Skeletal muscle cell (primary cell): ENCODE measurements around the gene TIMM29.

Experiments used
- DNase-seq: peaks from one replicate; pipeline ENCODE4 v3.0.0-alpha.2; 2010; ENCODE audit warnings: low read depth
- H3K4me3 ChIP-seq: 2 replicates; pipeline ENCODE4 v1.5.1; 2011; ENCODE audit warnings: low read depth, mild to moderate bottlenecking, control low read depth, low read length, moderate library complexity

TIMM29 gene

DNA sequence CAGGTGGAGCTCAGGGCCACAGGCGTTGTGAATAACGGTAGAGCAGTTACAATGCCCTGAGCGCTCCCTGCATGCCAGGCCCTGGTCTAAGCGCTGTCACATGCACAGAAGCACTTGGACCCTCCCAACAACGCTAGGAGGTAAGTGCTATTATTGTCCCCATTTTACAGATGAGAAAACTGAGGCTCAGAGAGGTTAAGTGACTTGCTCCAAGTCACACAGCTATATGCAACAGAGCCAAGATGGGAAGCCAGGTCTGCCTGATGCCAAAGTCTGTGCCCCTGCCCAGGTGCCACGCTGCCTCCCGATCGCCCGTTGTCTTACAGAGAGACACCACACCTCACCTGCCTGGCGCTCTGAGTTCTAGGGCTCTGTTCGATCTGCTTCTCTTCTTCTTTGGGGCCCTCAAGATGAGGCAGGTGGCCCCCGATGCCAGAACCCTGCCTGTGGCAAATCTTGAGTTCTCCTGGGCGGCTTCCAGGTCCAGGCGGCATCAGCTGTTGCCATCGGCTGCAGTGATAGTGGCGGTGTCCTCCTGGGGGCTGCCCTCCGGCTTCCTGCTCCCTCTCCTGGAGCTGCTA is 20.1 kb upstream of the TIMM29 start:
- DNase-seq = no peak

DNA sequence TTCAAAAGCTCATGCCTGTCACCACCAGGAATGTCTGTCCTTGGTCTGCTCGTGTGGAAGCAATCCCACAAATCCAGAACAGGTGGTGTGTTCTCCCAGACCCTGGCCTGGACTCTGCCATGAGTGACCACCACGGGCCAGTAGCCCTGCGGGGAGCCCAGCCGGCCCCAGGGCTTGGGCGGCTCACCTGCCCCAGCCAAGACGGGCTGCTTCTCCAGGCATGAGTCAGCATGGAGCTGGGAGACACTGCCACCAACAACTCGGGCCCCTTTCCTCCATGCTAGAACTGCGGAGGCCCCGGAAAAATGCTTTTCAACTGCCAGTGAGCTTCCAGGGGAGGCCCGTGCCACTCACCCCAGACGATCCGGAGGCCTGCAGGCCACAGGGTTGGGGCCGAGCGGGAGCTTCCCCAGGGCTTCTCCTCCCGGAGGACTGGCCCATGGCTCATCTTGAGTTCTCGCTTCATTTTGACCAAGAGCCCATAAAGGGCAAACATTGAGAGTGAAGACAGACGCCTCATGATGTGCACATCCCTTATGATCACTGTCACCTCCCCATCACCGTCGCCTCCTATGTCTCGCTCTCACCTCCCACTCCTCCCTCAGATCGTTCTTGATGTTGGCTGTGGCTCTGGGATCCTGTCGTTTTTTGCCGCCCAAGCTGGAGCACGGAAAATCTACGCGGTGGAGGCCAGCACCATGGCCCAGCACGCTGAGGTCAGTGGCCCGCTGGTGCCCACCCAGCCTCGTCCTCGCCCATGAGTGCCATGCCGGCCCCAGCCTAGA is 16.8 kb upstream of the TIMM29 start:
- DNase-seq = no peak

More for the DNA sequence above, 20.1 kb upstream of the TIMM29 start:
- H3K4me3 ChIP-seq = no peak overlapping the region

DNA sequence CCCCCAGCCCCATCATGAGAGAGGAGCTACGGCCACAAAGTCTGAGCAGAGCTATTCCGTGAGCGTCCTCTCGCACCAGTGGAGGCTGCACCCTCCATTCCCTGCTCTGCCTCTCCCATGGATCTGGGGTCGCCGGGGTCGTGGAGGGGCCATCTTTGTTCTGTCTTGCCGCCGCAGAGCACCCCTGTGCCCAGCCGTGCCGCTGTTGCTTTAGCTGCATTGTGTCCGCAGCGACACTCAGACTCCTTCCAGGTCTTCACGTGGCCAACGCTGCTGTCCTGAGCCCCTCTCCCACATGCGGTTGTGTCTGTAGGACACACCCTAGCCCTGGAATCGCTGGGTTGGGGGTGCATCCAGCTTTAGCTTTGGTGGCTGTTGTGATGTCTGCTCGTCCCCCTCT is 16.0 kb upstream of the TIMM29 start:
- H3K4me3 ChIP-seq = no peak overlapping the region
- no peak for DNase-seq

More for the DNA sequence above, 16.8 kb upstream of the TIMM29 start:
- H3K4me3 ChIP-seq = no peak overlapping the region

GRCh38 chr19:10913716-10914340 is 14.8 kb upstream of the TIMM29 start:
- no peak overlapping the region for H3K4me3 ChIP-seq

GRCh38 chr19:10915130-10916091 is 13.2 kb upstream of the TIMM29 start:
- peak; percentile 67 for DNase-seq

More at GRCh38 chr19:10913716-10914340, 14.8 kb upstream of the TIMM29 start:
- DNase-seq = no peak

GRCh38 chr19:10916602-10917001 is 12.0 kb upstream of the TIMM29 start:
- no peak for DNase-seq
- no peak overlapping the region for H3K4me3 ChIP-seq

More at GRCh38 chr19:10915130-10916091, 13.2 kb upstream of the TIMM29 start:
- no peak overlapping the region for H3K4me3 ChIP-seq

- no peak overlapping the region for H3K4me3 ChIP-seq
Observed at GRCh38 chr19:10918359-10918758, 10.3 kb upstream of the TIMM29 start.

GRCh38 chr19:10919352-10920287 is 9.0 kb upstream of the TIMM29 start:
- no peak overlapping the region for H3K4me3 ChIP-seq
- no peak for DNase-seq

More at GRCh38 chr19:10918359-10918758, 10.3 kb upstream of the TIMM29 start:
- DNase-seq = no peak

GRCh38 chr19:10920288-10920655 is 8.3 kb upstream of the TIMM29 start:
- no peak overlapping the region for H3K4me3 ChIP-seq
- no peak for DNase-seq

- DNase-seq = no peak
- H3K4me3 ChIP-seq = no peak overlapping the region
Observed at GRCh38 chr19:10920781-10921180, 7.8 kb upstream of the TIMM29 start.

- no peak for DNase-seq
- no peak overlapping the region for H3K4me3 ChIP-seq
Observed at GRCh38 chr19:10921199-10921909, 7.3 kb upstream of the TIMM29 start.

DNA sequence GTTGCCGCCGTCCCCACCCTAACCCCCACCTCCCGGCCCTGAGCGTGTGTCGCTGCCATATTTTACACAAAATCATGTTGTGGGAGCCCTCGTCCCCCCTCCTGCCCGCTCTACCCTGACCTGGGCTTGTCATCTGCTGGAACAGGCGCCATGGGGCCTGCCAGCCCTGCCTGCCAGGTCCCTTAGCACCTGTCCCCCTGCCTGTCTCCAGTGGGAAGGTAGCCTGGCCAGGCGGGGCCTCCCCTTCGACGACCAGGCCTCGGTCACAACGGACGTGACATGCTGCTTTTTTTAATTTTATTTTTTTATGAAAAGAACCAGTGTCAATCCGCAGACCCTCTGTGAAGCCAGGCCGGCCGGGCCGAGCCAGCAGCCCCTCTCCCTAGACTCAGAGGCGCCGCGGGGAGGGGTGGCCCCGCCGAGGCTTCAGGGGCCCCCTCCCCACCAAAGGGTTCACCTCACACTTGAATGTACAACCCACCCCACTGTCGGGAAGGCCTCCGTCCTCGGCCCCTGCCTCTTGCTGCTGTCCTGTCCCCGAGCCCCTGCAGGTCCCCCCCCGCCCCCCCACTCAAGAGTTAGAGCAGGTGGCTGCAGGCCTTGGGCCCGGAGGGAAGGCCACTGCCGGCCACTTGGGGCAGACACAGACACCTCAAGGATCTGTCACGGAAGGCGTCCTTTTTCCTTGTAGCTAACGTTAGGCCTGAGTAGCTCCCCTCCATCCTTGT is 6.5 kb upstream of the TIMM29 start:
- no peak overlapping the region for H3K4me3 ChIP-seq
- DNase-seq = no peak

- DNase-seq = no peak
- H3K4me3 ChIP-seq = no peak overlapping the region
Observed at GRCh38 chr19:10922638-10923014, 6.0 kb upstream of the TIMM29 start.

- no peak overlapping the region for H3K4me3 ChIP-seq
- DNase-seq = no peak
Observed at GRCh38 chr19:10923260-10924112, 5.1 kb upstream of the TIMM29 start.

DNA sequence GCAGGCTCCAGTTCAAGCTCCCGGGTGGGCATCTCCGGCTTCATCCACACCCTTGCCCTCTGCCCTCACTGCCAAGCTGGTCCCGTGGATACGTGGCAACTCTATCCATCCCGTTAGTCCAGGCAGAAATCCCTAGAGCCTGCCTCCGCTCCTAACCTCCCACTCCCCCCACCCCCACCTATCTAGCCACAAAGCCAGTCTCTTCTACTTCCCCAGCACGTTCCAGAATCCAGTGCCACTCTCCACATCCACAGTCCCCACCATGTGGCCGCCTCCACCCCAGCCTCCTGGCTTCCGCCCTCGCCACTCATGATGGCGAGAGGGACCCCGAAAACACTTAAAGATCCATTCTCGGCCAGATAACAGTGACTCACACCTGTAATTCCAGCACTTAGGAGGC is 4.0 kb upstream of the TIMM29 start:
- DNase-seq = no peak
- H3K4me3 ChIP-seq = no peak overlapping the region

- DNase-seq = no peak
- peak overlapping the region; percentile 89 for H3K4me3 ChIP-seq
Observed at GRCh38 chr19:10927730-10928562, 665 bp upstream of the TIMM29 start.
